GM19023 (cell line): Measurements from ENCODE around the gene ITPR2.
A peak's percentile ranks its signal among the peaks of the same experiment; 100 is the strongest.

Source experiments
- ATAC-seq: cut with Tn5 transposase; IDR thresholded peaks from one replicate; pipeline ENCODE4 v1.9.1; 2021; ENCODE audit warnings: mild to moderate bottlenecking, moderate library complexity; ENCODE audit not compliant: unreplicated experiment

The ITPR2 gene

DNA sequence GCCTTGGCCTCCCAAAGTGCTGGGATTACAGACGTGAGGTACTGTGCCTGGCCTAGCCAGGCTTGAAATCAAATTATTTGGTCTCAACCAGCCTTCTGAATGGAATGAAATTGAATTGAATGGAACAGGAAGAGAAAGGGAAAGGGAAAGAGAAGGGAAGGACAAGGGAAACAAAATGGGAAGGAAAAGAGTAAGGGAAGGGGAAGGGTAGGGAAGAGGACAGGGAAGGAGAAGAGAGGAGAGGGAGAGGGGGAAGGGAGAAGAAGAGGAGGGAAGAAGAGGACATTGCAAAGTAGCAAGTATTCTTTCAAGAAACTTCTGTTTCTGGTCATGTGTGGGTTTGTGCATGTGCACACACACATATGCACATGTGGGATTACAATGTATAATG, 97.8 kb downstream of the ITPR2 start:
- no peak for ATAC-seq

GRCh38 chr12:26734510-26735248, 98.3 kb downstream of the ITPR2 start:
- ATAC-seq = no peak

GRCh38 chr12:26732005-26732908, 100.7 kb downstream of the ITPR2 start:
- ATAC-seq = peak; percentile 46

DNA sequence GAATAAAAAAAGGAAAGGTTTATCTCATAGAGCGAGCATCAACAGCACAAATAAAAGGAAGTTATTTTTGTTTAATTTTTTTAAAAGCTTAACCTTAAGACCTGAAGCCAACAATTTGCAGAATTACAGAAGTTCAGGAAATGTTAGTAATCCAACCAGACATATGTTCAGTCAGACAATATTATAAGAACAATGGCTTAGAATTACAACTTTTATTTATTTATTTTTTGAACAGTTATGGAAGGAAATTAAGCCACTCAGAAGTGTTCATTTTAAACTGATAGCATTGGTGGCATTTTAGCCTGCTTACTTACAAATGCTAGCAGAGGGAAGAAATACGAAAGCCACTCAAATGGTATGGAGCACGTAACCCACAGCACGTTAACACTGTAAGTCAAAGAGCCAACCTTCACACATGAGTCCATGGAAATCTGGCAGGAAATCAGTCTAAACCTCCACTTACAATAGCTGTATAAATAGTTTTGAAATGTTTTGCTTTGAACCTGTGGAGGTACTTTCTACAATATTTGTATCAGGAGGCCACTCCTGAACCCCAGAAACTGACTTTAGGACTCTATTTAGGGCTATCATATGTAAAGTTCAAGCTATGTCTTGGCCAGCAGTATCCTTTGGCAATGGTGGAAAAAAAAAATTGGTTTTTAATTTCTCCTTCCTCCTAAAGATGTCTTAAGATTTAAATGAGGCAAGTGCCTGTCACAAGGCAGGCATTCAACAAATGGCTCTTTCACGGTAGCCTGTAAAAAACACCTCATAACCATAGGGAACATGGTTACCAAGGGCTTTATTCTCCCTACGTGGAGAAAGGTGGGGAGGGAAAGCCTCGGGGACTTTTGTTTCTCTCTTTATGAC, 102.3 kb downstream of the ITPR2 start:
- ATAC-seq = no peak

DNA sequence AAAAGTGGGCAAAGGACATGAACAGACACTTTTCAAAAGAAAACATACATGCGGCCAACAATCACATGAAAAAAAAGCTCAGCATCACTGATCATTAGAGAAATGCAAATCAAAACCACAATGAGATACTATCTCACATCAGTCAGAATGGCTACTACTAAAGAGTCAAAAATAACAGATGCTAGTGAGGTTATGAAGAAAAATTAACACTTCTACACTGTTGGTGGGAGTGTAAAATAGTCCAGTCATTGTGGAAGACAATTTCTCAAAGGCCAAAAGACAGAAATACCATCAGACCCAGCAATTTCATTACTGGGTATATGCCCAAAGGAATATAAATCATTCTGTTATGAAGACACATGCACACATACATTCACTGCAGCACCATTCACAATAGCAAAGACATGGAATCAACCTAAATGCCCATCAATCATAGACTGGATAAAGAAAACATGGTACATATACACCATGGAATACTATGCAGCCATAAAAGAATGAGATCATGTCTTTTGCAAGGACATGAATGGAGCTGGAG, 103.8 kb downstream of the ITPR2 start:
- ATAC-seq = peak; percentile 32

DNA sequence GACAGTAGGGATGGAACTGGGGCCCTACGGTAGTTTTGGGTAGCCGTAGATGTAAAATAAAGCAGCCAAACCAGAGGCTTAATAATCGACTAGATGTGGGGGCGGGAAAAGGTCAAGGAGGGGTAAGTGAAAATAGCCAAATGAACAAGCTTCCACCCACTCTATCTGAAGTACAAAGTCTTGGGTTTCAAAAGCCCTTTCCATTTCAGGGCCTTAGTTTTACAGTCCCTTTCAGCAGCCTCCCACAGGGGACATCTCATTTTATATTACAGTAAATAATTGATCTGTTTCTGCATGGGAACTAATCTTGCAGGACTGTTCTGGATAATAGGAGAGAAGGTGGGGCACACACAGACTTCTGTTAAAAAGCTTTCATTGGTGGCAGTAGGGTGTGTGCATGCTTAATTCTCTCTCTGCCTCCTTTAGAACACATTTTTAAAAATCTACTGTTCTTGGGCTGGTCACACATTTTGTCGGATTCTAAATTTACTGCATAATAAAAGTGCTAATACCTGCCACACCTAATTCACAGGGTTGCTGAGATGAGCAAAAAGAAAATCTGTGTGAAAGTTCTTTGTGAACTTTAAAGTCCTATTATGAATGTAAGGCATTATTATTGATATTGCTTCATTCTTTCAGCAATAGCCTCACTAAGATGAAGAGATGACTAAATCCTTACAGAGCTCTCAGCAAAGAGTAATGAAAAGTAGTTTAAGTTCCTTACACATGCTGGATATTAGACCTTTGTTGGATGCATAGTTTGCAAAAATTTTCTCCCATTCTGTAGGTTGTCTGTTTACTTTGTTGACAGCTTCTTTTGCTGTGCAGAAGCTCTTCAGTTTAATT, 104.6 kb downstream of the ITPR2 start:
- ATAC-seq = peak; percentile 54

DNA sequence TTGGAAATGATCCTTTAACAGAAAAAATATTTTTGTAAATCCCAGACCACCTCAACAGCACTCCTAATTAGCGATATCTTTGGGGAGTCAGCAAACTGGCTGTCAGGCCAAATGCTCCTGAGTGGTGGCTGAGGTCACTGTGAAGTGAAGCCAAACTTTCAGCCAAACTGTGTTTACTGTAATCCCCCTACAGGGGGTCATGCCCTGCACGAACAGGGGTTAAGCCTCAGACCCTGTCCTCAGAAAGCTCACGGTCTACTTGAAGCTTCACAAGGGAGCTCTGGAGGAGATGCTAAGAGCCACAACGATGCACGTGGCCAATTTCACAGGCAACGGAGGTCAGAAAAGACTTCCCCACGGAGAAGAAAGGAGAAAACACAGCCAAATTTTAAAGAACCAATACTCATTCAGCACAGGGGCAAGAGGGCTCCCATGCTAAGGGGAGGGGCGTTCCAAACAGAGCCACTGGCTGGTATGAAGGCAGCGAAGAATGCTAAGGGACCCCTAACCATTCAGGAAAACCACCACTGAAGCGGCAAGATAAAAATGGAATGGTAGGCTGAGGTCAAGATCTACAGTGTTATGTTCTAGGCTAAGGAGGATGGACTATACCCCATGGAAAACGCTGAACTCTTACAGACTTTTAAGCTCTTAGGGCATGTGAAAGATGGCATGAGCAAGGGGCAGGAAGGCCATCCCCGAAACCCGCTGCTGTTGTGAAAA, 105.4 kb downstream of the ITPR2 start:
- no peak for ATAC-seq

DNA sequence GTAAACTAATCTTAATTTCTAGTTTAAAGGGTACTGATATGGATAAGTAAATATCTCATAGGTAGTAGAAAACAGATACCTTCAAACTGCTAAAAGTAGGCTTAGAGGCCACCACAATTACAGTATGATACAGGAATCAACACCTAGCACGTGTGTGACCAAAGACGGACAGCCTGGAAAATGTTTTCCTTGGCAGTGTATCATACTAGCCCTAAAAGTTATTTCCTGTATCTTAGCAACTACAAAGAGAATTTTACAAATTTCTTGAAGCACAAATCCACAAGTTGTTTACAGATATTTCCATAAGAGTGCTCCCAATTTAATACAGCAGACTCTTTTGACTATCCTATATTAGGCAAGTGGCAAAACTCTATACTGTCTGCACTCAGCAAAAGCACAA, 106.0 kb downstream of the ITPR2 start:
- ATAC-seq = no peak

- ATAC-seq = no peak
Measured at GRCh38 chr12:26725276-26725916, 107.6 kb downstream of the ITPR2 start.

DNA sequence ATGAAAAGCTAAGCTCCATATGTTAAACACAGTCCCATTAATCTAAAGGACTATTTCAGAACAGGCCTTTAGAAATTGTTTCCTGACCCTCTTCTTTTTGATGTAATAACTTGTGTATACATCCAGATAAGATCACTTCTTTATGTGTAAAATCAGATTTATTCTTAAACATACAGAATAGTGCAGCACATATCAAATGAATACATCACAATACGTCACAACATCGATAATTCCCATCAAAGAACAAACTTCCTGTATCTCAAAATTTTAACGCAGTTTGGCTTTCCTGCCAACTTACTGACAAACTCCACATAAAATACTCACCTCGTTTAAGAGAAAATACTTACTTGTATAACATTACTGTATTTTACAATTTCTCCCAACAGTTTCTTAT, 108.7 kb downstream of the ITPR2 start:
- no peak for ATAC-seq

- ATAC-seq = no peak
Measured at GRCh38 chr12:26723379-26724308, 109.3 kb downstream of the ITPR2 start.

GRCh38 chr12:26721800-26722199, 111.2 kb downstream of the ITPR2 start:
- ATAC-seq = no peak

DNA sequence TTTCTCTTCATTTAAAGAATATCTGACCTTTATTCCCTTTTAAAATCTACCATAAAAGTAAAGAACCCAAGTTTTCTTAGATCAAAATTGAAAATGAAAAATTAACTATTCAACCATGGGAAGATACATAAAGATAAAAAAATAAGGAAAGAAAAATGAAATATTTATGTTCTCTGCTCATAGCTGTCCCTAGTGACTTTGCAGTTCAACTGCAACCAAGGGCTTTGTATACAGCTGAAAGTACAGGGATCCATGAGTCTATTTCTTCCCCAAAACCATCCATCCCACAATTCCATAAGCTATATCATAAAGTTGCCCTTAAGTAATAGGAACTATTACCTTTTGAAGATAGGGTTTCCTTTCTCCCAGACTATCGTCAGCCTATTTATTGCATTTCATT, 113.1 kb downstream of the ITPR2 start:
- ATAC-seq = no peak

- no peak for ATAC-seq
Measured at GRCh38 chr12:26717757-26718156, 115.2 kb downstream of the ITPR2 start.

- no peak for ATAC-seq
Measured at GRCh38 chr12:26715232-26715631, 117.8 kb downstream of the ITPR2 start.

GRCh38 chr12:26713885-26714383, 119.1 kb downstream of the ITPR2 start:
- peak; percentile 89 for ATAC-seq

GRCh38 chr12:26712892-26713291, 120.1 kb downstream of the ITPR2 start:
- ATAC-seq = no peak

DNA sequence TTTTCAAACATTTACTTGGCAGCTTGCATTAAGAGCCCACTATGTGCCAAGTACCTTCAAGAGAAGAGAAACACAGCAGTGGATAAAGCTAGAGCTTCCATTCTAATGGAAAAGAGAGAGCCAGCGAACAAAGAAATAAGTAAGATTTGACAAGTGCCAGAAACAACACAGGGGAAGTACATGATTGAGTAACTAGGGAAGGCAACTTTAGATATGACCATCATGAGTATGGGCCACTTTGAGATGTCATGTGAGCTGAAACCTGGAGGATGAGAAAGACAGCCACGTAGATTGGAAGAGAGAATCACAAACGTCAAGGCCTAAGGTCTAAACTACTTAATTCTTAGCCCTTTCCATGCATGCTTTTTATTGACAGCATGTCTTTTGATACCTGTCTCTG, 121.4 kb downstream of the ITPR2 start:
- no peak for ATAC-seq
